C4-2B (cell line): Measurements from ENCODE around the gene CRY1.

Experiments
- CTCF ChIP-seq: fragments of 450-650 bp; conservative IDR thresholded peaks from 2 replicates; pipeline ENCODE4 v1.5.1; 2017; ENCODE audit warnings: mild to moderate bottlenecking
- ZFX ChIP-seq: fragments of 450-650 bp; IDR thresholded peaks from 2 replicates; pipeline ENCODE4 v1.6.1; 2017

- no peak for TF ChIP-seq CTCF
- no peak for TF ChIP-seq ZFX
Observed at GRCh38 chr12:107130830-107131611, 37.7 kb upstream of the CRY1 start.
